GM12864 (cell line): Measurements from ENCODE around the gene NOTCH1.
A peak's percentile ranks its signal among the peaks of the same experiment; 100 is the strongest.

Experiments used
- DNase-seq: peaks from one replicate; pipeline ENCODE4 v3.0.0-alpha.2; 2011; ENCODE audit warnings: low read depth
- H3K4me3 ChIP-seq: 2 replicates; pipeline ENCODE4 v1.5.1; 2011; ENCODE audit warnings: mild to moderate bottlenecking, low read depth, low read length, control low read depth
- CTCF ChIP-seq: IDR thresholded peaks from 2 replicates; pipeline ENCODE4 v1.5.1; 2011; ENCODE audit warnings: low read depth, mild to moderate bottlenecking, moderate library complexity, low read length, control low read depth, inconsistent platforms; ENCODE audit errors: missing control alignments

The NOTCH1 gene

GRCh38 chr9:136484153-136485048 is 61.4 kb downstream of the NOTCH1 start:
- TF ChIP-seq CTCF, result no peak
- no peak for DNase-seq
- H3K4me3 ChIP-seq, result peak overlapping the region; percentile 68

GRCh38 chr9:136483589-136484152 is 62.2 kb downstream of the NOTCH1 start:
- TF ChIP-seq CTCF, result no peak
- no peak for DNase-seq
- H3K4me3 ChIP-seq, result peak overlapping the region; percentile 68

- peak; percentile 85 for DNase-seq
- peak within 1 kb of the TSS; percentile 82 for H3K4me3 ChIP-seq
- no peak for TF ChIP-seq CTCF
These were observed 62.9 kb downstream of the NOTCH1 start, which contains the start of gene SEC16A for GRCh38 chr9:136482793-136483588. Gene SEC16A (minus strand): TSS chr9:136483040. CDS start chr9:136477615, 5,425 bp downstream.

GRCh38 chr9:136482046-136482792 is 63.6 kb downstream of the NOTCH1 start:
- peak overlapping the region; percentile 82 for H3K4me3 ChIP-seq
- no peak for DNase-seq
- TF ChIP-seq CTCF, result no peak

GRCh38 chr9:136481558-136481957 is 64.3 kb downstream of the NOTCH1 start:
- no peak for DNase-seq
- peak overlapping the region; percentile 82 for H3K4me3 ChIP-seq
- no peak for TF ChIP-seq CTCF
